GM18511 (cell line): ENCODE results near the gene GLYAT.
"Not testable (repeated sequence)": the region's sequence is repeated elsewhere in the genome, so short reads cannot be mapped to it uniquely, and the experiment has no call there.

Experiments
- ATAC-seq: cut with Tn5 transposase; IDR thresholded peaks from one replicate; pipeline ENCODE4 v1.9.1; 2021; ENCODE audit warnings: mild to moderate bottlenecking, moderate library complexity; ENCODE audit not compliant: unreplicated experiment

Gene GLYAT

GRCh38 chr11:58744988-58745704 lies 13.4 kb upstream of the GLYAT start:
- ATAC-seq = no peak

- no peak for ATAC-seq
These were observed 11.5 kb upstream of the GLYAT start for GRCh38 chr11:58742981-58743880.

GRCh38 chr11:58742140-58742539 lies 10.4 kb upstream of the GLYAT start:
- no peak for ATAC-seq

- ATAC-seq = no peak
These were observed 9.4 kb upstream of the GLYAT start for GRCh38 chr11:58741127-58741526.

GRCh38 chr11:58740447-58740846 lies 8.7 kb upstream of the GLYAT start:
- ATAC-seq = no peak

- no peak for ATAC-seq
These were observed 8.1 kb upstream of the GLYAT start for GRCh38 chr11:58739725-58740430.

- no peak for ATAC-seq
These were observed 3.1 kb upstream of the GLYAT start for GRCh38 chr11:58734681-58735490.

GRCh38 chr11:58730507-58731089 lies 1.1 kb downstream of the GLYAT start:
- no peak for ATAC-seq

- no peak for ATAC-seq
These were observed 4.3 kb downstream of the GLYAT start for GRCh38 chr11:58727415-58727797.

- ATAC-seq = no peak
These were observed 4.9 kb downstream of the GLYAT start for GRCh38 chr11:58726737-58727414.

GRCh38 chr11:58719406-58720117 lies 12.2 kb downstream of the GLYAT start:
- ATAC-seq = no peak

- no peak for ATAC-seq
These were observed 19.2 kb downstream of the GLYAT start for GRCh38 chr11:58712531-58712930.

- no peak for ATAC-seq
These were observed 19.9 kb downstream of the GLYAT start for GRCh38 chr11:58711832-58712231.

- no peak for ATAC-seq
These were observed 24.0 kb downstream of the GLYAT start for GRCh38 chr11:58707767-58708166.

- ATAC-seq = not testable (repeated sequence)
These were observed 34.9 kb downstream of the GLYAT start for GRCh38 chr11:58696825-58697224.

GRCh38 chr11:58693026-58693425 lies 38.7 kb downstream of the GLYAT start:
- no peak for ATAC-seq

- ATAC-seq = no peak
These were observed 40.1 kb downstream of the GLYAT start for GRCh38 chr11:58691675-58692074.

- ATAC-seq = no peak
These were observed 42.8 kb downstream of the GLYAT start for GRCh38 chr11:58688789-58689503.
